A549 treated with Mapracorat at 1 μM for 4 hours (cell line): ENCODE data around the gene ANO1. TPM values are rescaled to one million over a fixed set of nuclear protein-coding genes. Genes with fewer than 3 reads are reported as not detected.

ENCODE experiments used
- total RNA-seq: library from RNA; stranded (reverse); fragments of 200-300 nt; extraction: Qiagen RNA extraction; gene quantifications from 5 replicates; pipeline ENCODE4 v1.2.3, GENCODE V29; 2022

ANO1 gene
- 1.6 to 2.4 TPM (median 2.2 TPM) in 5 replicates for total RNA-seq

GRCh38 chr11:70078095-70078780 is at the start of gene ANO1:
Gene ANO1 (plus strand): TSS chr11:70078317. CDS start chr11:70078607, 290 bp downstream.

GRCh38 chr11:70202920-70203750 is 125.0 kb downstream of the ANO1 start, which contains the start of gene FADD:
Gene FADD (plus strand): TSS chr11:70203296. CDS start chr11:70203460, 164 bp downstream.

Other genes starting within 250 kb of the ANO1 start
- 55.9 to 73.8 TPM (median 69.6 TPM) in 5 replicates for gene FADD, start 125.0 kb downstream of the ANO1 start, total RNA-seq
- 24.6 to 30.3 TPM (median 28.1 TPM) in 5 replicates for gene PPFIA1, start 192.4 kb downstream of the ANO1 start, total RNA-seq